Hepatocyte (in vitro differentiated cells): ENCODE data around the gene ANKRD40CL. TPM values are rescaled to one million over a fixed set of nuclear protein-coding genes. Genes with fewer than 3 reads are reported as not detected.

Experiments
- DNase-seq: peaks from one replicate; pipeline ENCODE4 v3.0.0-alpha.2; 2016; ENCODE audit warnings: low spot score
- H2AFZ ChIP-seq: fragments of 200-600 bp; sonication (generic); 2 replicates; pipeline ENCODE4 v1.6.0; 2016; ENCODE audit warnings: antibody characterized with exemption, mild to moderate bottlenecking
- H3K27ac ChIP-seq: fragments of 200-600 bp; sonication (generic); 2 replicates; pipeline ENCODE4 v1.5.1; 2016; ENCODE audit warnings: mild to moderate bottlenecking
- H3K27me3 ChIP-seq: fragments of 200-600 bp; sonication (generic); 2 replicates; pipeline ENCODE4 v1.6.1; 2016
- H3K36me3 ChIP-seq: fragments of 200-600 bp; sonication (generic); replicated peaks from 2 replicates; pipeline ENCODE4 v1.5.1; 2016; ENCODE audit warnings: low read depth; ENCODE audit not compliant: insufficient read depth
- H3K4me1 ChIP-seq: fragments of 200-600 bp; sonication (generic); 2 replicates; pipeline ENCODE4 v1.5.1; 2016; ENCODE audit warnings: mild to moderate bottlenecking, moderate library complexity; ENCODE audit not compliant: insufficient read depth
- H3K4me2 ChIP-seq: fragments of 200-600 bp; sonication (generic); 2 replicates; pipeline ENCODE4 v1.6.0; 2016
- H3K4me3 ChIP-seq: fragments of 200-600 bp; sonication (generic); 2 replicates; pipeline ENCODE4 v1.5.1; 2016; ENCODE audit warnings: mild to moderate bottlenecking
- H3K79me2 ChIP-seq: fragments of 200-600 bp; sonication (generic); 2 replicates; pipeline ENCODE4 v1.6.0; 2017; ENCODE audit warnings: mild to moderate bottlenecking
- H3K9me2 ChIP-seq: fragments of 200-600 bp; sonication (generic); replicated peaks from 2 replicates; pipeline ENCODE4 v1.6.0; 2017; ENCODE audit warnings: mild to moderate bottlenecking; ENCODE audit not compliant: insufficient read depth
- H3K9me3 ChIP-seq: fragments of 200-600 bp; sonication (generic); 2 replicates; pipeline ENCODE4 v1.5.1; 2016; ENCODE audit warnings: low read depth, mild to moderate bottlenecking
- H4K20me1 ChIP-seq: fragments of 200-600 bp; sonication (generic); 2 replicates; pipeline ENCODE4 v1.6.0; 2016; ENCODE audit warnings: mild to moderate bottlenecking; ENCODE audit not compliant: insufficient read depth, poor library complexity, severe bottlenecking
- CTCF ChIP-seq: fragments of 200-600 bp; sonication (generic); IDR thresholded peaks from 2 replicates; pipeline ENCODE4 v1.5.1; 2016; ENCODE audit warnings: antibody characterized with exemption, mild to moderate bottlenecking; ENCODE audit not compliant: poor library complexity
- EZH2 ChIP-seq: fragments of 200-600 bp; sonication (generic); IDR thresholded peaks from 2 replicates; pipeline ENCODE4 v1.6.1; 2016; ENCODE audit warnings: antibody characterized with exemption, mild to moderate bottlenecking, borderline replicate concordance
- EZH2phosphoT487 ChIP-seq: fragments of 200-600 bp; sonication (generic); IDR thresholded peaks from one replicate; pipeline ENCODE4 v1.6.1; 2018; ENCODE audit warnings: antibody characterized with exemption, mild to moderate bottlenecking, low read depth, moderate library complexity; ENCODE audit not compliant: unreplicated experiment, severe bottlenecking
- WGBS: methylation state at CpG from one replicate; pipeline ENCODE4 v1.1.6; 2016; ENCODE audit warnings: low lambda C conversion rate; ENCODE audit errors: missing lambda C conversion rate; 5-methylcytosine and 5-hydroxymethylcytosine counted together
- polyA plus RNA-seq: library from polyadenylated mRNA; unstranded; fragments of >200 nt; fragmentation: Nextera tagmentation; extraction: Ambion mirVana; gene quantifications from 2 replicates; pipeline ENCODE4 v1.2.1, GENCODE V29; 2016
- total RNA-seq: library from RNA; depleted of rRNA; stranded (reverse); fragments of >200 nt; gene quantifications from 2 replicates; pipeline ENCODE4 v1.2.3, GENCODE V29; 2014

The ANKRD40CL gene
- total and polyA plus RNA-seq, 2 experiments from 2014 or later, result 3.9 to 4.2 TPM

- Histone ChIP-seq H4K20me1 (no peaks in the 10 kb centered on the region), H3K79me2 (no peaks in the 10 kb centered on the region), H3K4me3 (no peak overlapping the region), H3K27ac (no peak overlapping the region), H3K9me2 (no peaks in the 10 kb centered on the region), H3K9me3 (no peaks in the 10 kb centered on the region), H3K4me1 (no peaks in the 10 kb centered on the region), H3K36me3 (no peaks in the 10 kb centered on the region), H2AFZ (no peak overlapping the region), H3K4me2 (no peak overlapping the region), H3K27me3 (no peaks in the 10 kb centered on the region)
- no peak for DNase-seq
- WGBS, result 80% methylated on average over 4 of the region's 4 CpGs
- TF ChIP-seq EZH2 (no peak), EZH2phosphoT487 (no peak), CTCF (no peak)
These were observed 11.7 kb upstream of the ANKRD40CL start for GRCh38 chr17:50778988-50779387.

GRCh38 chr17:50778471-50778870 is 11.2 kb upstream of the ANKRD40CL start:
- Histone ChIP-seq H3K27me3 (no peaks in the 10 kb centered on the region), H3K79me2 (no peaks in the 10 kb centered on the region), H3K4me1 (no peaks in the 10 kb centered on the region), H4K20me1 (no peaks in the 10 kb centered on the region), H2AFZ (no peak overlapping the region), H3K9me2 (no peaks in the 10 kb centered on the region), H3K9me3 (no peaks in the 10 kb centered on the region), H3K36me3 (no peaks in the 10 kb centered on the region), H3K4me2 (no peak overlapping the region), H3K4me3 (no peak overlapping the region), H3K27ac (no peak overlapping the region)
- DNase-seq, result no peak
- 80% methylated on average over 8 of the region's 8 CpGs for WGBS
- TF ChIP-seq CTCF, result no peak
- TF ChIP-seq EZH2phosphoT487, result no peak
- no peak for TF ChIP-seq EZH2

- no peak overlapping the region for H3K4me3 ChIP-seq
- H3K4me1 ChIP-seq, result no peaks in the 10 kb centered on the region
- DNase-seq, result no peak
- H3K79me2 ChIP-seq, result no peaks in the 10 kb centered on the region
- H3K27me3 ChIP-seq, result no peaks in the 10 kb centered on the region
- WGBS, result 96% methylated on average over 3 of the region's 3 CpGs
- no peaks in the 10 kb centered on the region for H3K36me3 ChIP-seq
- H3K4me2 ChIP-seq, result no peak overlapping the region
- no peaks in the 10 kb centered on the region for H3K9me2 ChIP-seq
- no peak for TF ChIP-seq EZH2phosphoT487
- TF ChIP-seq CTCF, result no peak
- no peak for TF ChIP-seq EZH2
- no peaks in the 10 kb centered on the region for H4K20me1 ChIP-seq
- H2AFZ ChIP-seq, result no peak overlapping the region
- no peaks in the 10 kb centered on the region for H3K9me3 ChIP-seq
- H3K27ac ChIP-seq, result no peak overlapping the region
These were observed 8.6 kb upstream of the ANKRD40CL start for GRCh38 chr17:50775926-50776325.
